HEK293T (cell line): Measurements from ENCODE around the gene ABHD18.

Experiments
- BHLHE40 ChIP-seq: fragments of 450-650 bp; IDR thresholded peaks from 2 replicates; pipeline ENCODE4 v1.6.1; 2016; ENCODE audit warnings: mild to moderate bottlenecking, moderate library complexity, borderline replicate concordance
- FOXA1 ChIP-seq: fragments of 450-650 bp; IDR thresholded peaks from 2 replicates; pipeline ENCODE4 v1.6.1; 2016; ENCODE audit warnings: mild to moderate bottlenecking
- FOXK2 ChIP-seq: fragments of 450-650 bp; IDR thresholded peaks from 2 replicates; pipeline ENCODE4 v1.6.1; 2016; ENCODE audit warnings: mild to moderate bottlenecking
- SP1 ChIP-seq: fragments of 450-650 bp; IDR thresholded peaks from 2 replicates; pipeline ENCODE4 v1.6.1; 2017
- TARDBP ChIP-seq: fragments of 450-650 bp; IDR thresholded peaks from 2 replicates; pipeline ENCODE4 v1.6.1; 2016

DNA sequence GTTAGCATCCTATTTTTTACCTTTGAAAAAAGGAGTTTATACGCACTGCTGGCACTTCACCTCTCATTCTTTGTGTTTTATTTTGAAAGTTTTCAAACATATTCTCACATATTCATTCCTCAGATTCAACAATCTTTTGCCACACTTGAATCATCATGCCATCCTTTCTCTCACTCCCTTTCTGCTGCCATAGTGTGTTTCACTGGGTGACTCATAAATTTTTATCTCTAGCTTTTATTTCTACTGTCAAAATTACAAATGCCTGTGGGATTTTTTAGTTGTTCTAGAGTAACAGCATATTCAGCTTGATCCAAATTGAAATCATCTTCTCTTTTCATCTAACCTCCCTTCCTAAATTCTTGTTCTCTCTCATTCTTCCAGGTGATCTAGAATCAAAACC lies 28.2 kb upstream of the ABHD18 start:
- TF ChIP-seq SP1: no peak
- TF ChIP-seq BHLHE40: no peak
- TF ChIP-seq TARDBP: no peak
- no peak for TF ChIP-seq FOXK2
- TF ChIP-seq FOXA1: no peak
